OCI-LY1 (cell line): ENCODE results near the gene SLC9A9.

Source experiments
- H2AFZ ChIP-seq: fragments of 200-600 bp; sonication (generic), shearing (Covaris generic); 2 replicates; pipeline ENCODE4 v1.6.0; 2014; ENCODE audit warnings: antibody characterized with exemption, mild to moderate bottlenecking, low read length
- H3F3A ChIP-seq: fragments of 200-600 bp; sonication (generic), shearing (Covaris generic); 2 replicates; pipeline ENCODE4 v1.6.0; 2014; ENCODE audit warnings: mild to moderate bottlenecking, antibody characterized with exemption, low read length, moderate library complexity; ENCODE audit not compliant: insufficient read depth
- H3K27ac ChIP-seq: fragments of 200-600 bp; sonication (generic); 2 replicates; pipeline ENCODE4 v1.5.1; 2014; ENCODE audit warnings: low read length, mixed run types, mild to moderate bottlenecking, low read depth; ENCODE audit not compliant: poor library complexity, severe bottlenecking
- H3K27me3 ChIP-seq: fragments of 200-600 bp; sonication (generic); 2 replicates; pipeline ENCODE4 v1.6.0; 2014; ENCODE audit warnings: antibody characterized with exemption, mild to moderate bottlenecking, low read length, moderate library complexity; ENCODE audit not compliant: insufficient read depth
- H3K36me3 ChIP-seq: fragments of 200-600 bp; sonication (generic); 2 replicates; pipeline ENCODE4 v1.6.1; 2014; ENCODE audit warnings: mild to moderate bottlenecking, antibody characterized with exemption, low read length, moderate library complexity, mixed read lengths; ENCODE audit not compliant: insufficient read depth
- H3K4me1 ChIP-seq: fragments of 200-600 bp; sonication (generic); 2 replicates; pipeline ENCODE4 v1.5.1; 2014; ENCODE audit warnings: mild to moderate bottlenecking, low read length, moderate library complexity; ENCODE audit not compliant: insufficient read depth, severe bottlenecking
- H3K4me2 ChIP-seq: fragments of 200-600 bp; sonication (generic), shearing (Covaris generic); 2 replicates; pipeline ENCODE4 v1.6.1; 2014; ENCODE audit warnings: low read length
- H3K4me3 ChIP-seq: fragments of 200-600 bp; sonication (generic); 2 replicates; pipeline ENCODE4 v1.5.1; 2014; ENCODE audit warnings: low read length, low read depth, mild to moderate bottlenecking, mixed read lengths; ENCODE audit not compliant: poor library complexity, severe bottlenecking
- H3K79me2 ChIP-seq: fragments of 200-600 bp; shearing (Covaris generic); 2 replicates; pipeline ENCODE4 v1.6.1; 2016; ENCODE audit warnings: mixed run types, low read length, mixed read lengths; ENCODE audit not compliant: insufficient read depth
- H3K9ac ChIP-seq: fragments of 200-600 bp; sonication (generic), shearing (Covaris generic); 2 replicates; pipeline ENCODE4 v1.6.1; 2014; ENCODE audit warnings: mild to moderate bottlenecking, low read length, mixed read lengths
- H3K9me2 ChIP-seq: fragments of 200-600 bp; sonication (generic), shearing (Covaris generic); 2 replicates; pipeline ENCODE4 v1.6.1; 2014; ENCODE audit warnings: low read depth, mild to moderate bottlenecking, low read length, mixed read lengths
- H3K9me3 ChIP-seq: fragments of 200-600 bp; shearing (Covaris generic); 2 replicates; pipeline ENCODE4 v1.6.1; 2014; ENCODE audit warnings: low read length, mixed read lengths
- H4K20me1 ChIP-seq: fragments of 200-600 bp; sonication (generic), shearing (Covaris generic); 2 replicates; pipeline ENCODE4 v1.6.0; 2016; ENCODE audit warnings: mild to moderate bottlenecking, low read length; ENCODE audit not compliant: insufficient read depth
- CTCF ChIP-seq: fragments of 200-600 bp; sonication (generic), shearing (Covaris generic); IDR thresholded peaks from 2 replicates; pipeline ENCODE4 v1.5.1; 2017; ENCODE audit warnings: mild to moderate bottlenecking, antibody characterized with exemption, low read length, moderate library complexity, mixed read lengths
- EZH2 ChIP-seq: fragments of 200-600 bp; sonication (generic), shearing (Covaris generic); IDR thresholded peaks from 2 replicates; pipeline ENCODE4 v1.8.0; 2017; ENCODE audit warnings: borderline replicate concordance, mixed run types, mild to moderate bottlenecking, antibody characterized with exemption, low read length, moderate library complexity, mixed read lengths

The SLC9A9 gene

GRCh38 chr3:143291836-143292447 lies 556.3 kb downstream of the SLC9A9 start:
- no peaks in the 10 kb centered on the region for H3K9me2 ChIP-seq
- no peak overlapping the region for H3K27ac ChIP-seq
- peaks cover 4% of the 10 kb centered on the region for H3K4me1 ChIP-seq
- no peak overlapping the region for H3K4me2 ChIP-seq
- H3K27me3 ChIP-seq: no peaks in the 10 kb centered on the region
- H3K9ac ChIP-seq: no peak overlapping the region
- TF ChIP-seq CTCF (no peak), EZH2 (no peak)
- H3F3A ChIP-seq: no peaks in the 10 kb centered on the region
- H2AFZ ChIP-seq: no peak overlapping the region
- H3K79me2 ChIP-seq: no peaks in the 10 kb centered on the region
- no peaks in the 10 kb centered on the region for H3K9me3 ChIP-seq
- no peaks in the 10 kb centered on the region for H4K20me1 ChIP-seq
- H3K4me3 ChIP-seq: no peak overlapping the region
- H3K36me3 ChIP-seq: no peaks in the 10 kb centered on the region

GRCh38 chr3:143288944-143289343 lies 559.3 kb downstream of the SLC9A9 start:
- Histone ChIP-seq H3K79me2 (no peaks in the 10 kb centered on the region), H4K20me1 (no peaks in the 10 kb centered on the region), H3K4me1 (no peaks in the 10 kb centered on the region), H3K36me3 (no peaks in the 10 kb centered on the region), H3K4me3 (no peak overlapping the region), H3F3A (no peaks in the 10 kb centered on the region), H3K9ac (no peak overlapping the region), H3K9me2 (no peaks in the 10 kb centered on the region), H3K27me3 (no peaks in the 10 kb centered on the region), H3K4me2 (no peak overlapping the region), H3K27ac (no peak overlapping the region), H3K9me3 (no peaks in the 10 kb centered on the region), H2AFZ (no peak overlapping the region)
- TF ChIP-seq CTCF: no peak
- TF ChIP-seq EZH2: no peak

- TF ChIP-seq CTCF (no peak), EZH2 (no peak)
- H4K20me1 ChIP-seq: no peaks in the 10 kb centered on the region
- H3K4me1 ChIP-seq: no peaks in the 10 kb centered on the region
- no peaks in the 10 kb centered on the region for H3K79me2 ChIP-seq
- H3K36me3 ChIP-seq: no peaks in the 10 kb centered on the region
- no peaks in the 10 kb centered on the region for H3K27me3 ChIP-seq
- H3K9me3 ChIP-seq: no peaks in the 10 kb centered on the region
- no peak overlapping the region for H3K9ac ChIP-seq
- no peaks in the 10 kb centered on the region for H3K9me2 ChIP-seq
- H3F3A ChIP-seq: no peaks in the 10 kb centered on the region
- H2AFZ ChIP-seq: no peak overlapping the region
- H3K4me3 ChIP-seq: no peak overlapping the region
- H3K4me2 ChIP-seq: no peak overlapping the region
- no peak overlapping the region for H3K27ac ChIP-seq
Observed at GRCh38 chr3:143287403-143287802, 560.9 kb downstream of the SLC9A9 start.
